Left kidney (tissue), 8 donors: Measurements from ENCODE around the gene PPM1L. TPM values are rescaled to one million over a fixed set of nuclear protein-coding genes. Genes with fewer than 3 reads are reported as not detected.
"Not testable (repeated sequence)": the region's sequence is repeated elsewhere in the genome, so short reads cannot be mapped to it uniquely, and the experiment has no call there.

Source experiments
- DNase-seq: peaks from one replicate; pipeline ENCODE4 v3.0.0-alpha.2; 2013
- long read RNA-seq, 8 donors: transcript quantifications; one replicate each; lab custom pipeline, GENCODE V29; 2026
- polyA plus RNA-seq: library from polyadenylated mRNA; unstranded; fragments of 120-200 nt; gene quantifications from one replicate; pipeline ENCODE4 v1.2.1, GENCODE V29; 2013; ENCODE audit not compliant: insufficient read length

Gene PPM1L
- 10.4 TPM for polyA plus RNA-seq
- long read RNA-seq, donor 1: 0 reads
- long read RNA-seq, donor 2: 0 reads
- long read RNA-seq, donor 3: 0 reads
- long read RNA-seq, donor 4: 0 reads
- long read RNA-seq, donor 5: 0 reads
- long read RNA-seq, donor 6: 0 reads
- long read RNA-seq, donor 7: 0 reads
- long read RNA-seq, donor 8: 0 reads

GRCh38 chr3:160755776-160756304 is at the start of gene PPM1L:
TSS of gene PPM1L (plus strand) at chr3:160756231.
- DNase-seq: peak; percentile 57

GRCh38 chr3:160707187-160707794 is 48.7 kb upstream of the PPM1L start:
- DNase-seq: peak; percentile 55

GRCh38 chr3:160709477-160710182 is 46.4 kb upstream of the PPM1L start:
- DNase-seq: no peak

- not testable (repeated sequence) for DNase-seq
Observed at GRCh38 chr3:160713144-160713543, 42.9 kb upstream of the PPM1L start.

GRCh38 chr3:160719710-160720109 is 36.3 kb upstream of the PPM1L start:
- no peak for DNase-seq

- no peak for DNase-seq
Observed at GRCh38 chr3:160720123-160720746, 35.8 kb upstream of the PPM1L start.

GRCh38 chr3:160722331-160722730 is 33.7 kb upstream of the PPM1L start:
- DNase-seq: no peak

- no peak for DNase-seq
Observed at GRCh38 chr3:160725338-160725737, 30.7 kb upstream of the PPM1L start.

- no peak for DNase-seq
Observed at GRCh38 chr3:160735826-160736225, 20.2 kb upstream of the PPM1L start.

GRCh38 chr3:160738048-160738447 is 18.0 kb upstream of the PPM1L start:
- no peak for DNase-seq

GRCh38 chr3:160739079-160739478 is 17.0 kb upstream of the PPM1L start:
- no peak for DNase-seq

- no peak for DNase-seq
Observed at GRCh38 chr3:160746976-160747375, 9.1 kb upstream of the PPM1L start.

GRCh38 chr3:160747422-160747821 is 8.6 kb upstream of the PPM1L start:
- no peak for DNase-seq

GRCh38 chr3:160748231-160748630 is 7.8 kb upstream of the PPM1L start:
- DNase-seq: no peak

- DNase-seq: no peak
Observed at GRCh38 chr3:160748787-160749186, 7.2 kb upstream of the PPM1L start.

GRCh38 chr3:160753953-160754352 is 2.1 kb upstream of the PPM1L start:
- no peak for DNase-seq

- peak; percentile 63 for DNase-seq
Observed at GRCh38 chr3:160754371-160754854, 1.6 kb upstream of the PPM1L start.

GRCh38 chr3:160754855-160755747 is 930 bp upstream of the PPM1L start:
- peak; percentile 91 for DNase-seq

GRCh38 chr3:160757233-160758106 is 1.4 kb downstream of the PPM1L start:
- DNase-seq: no peak

- no peak for DNase-seq
Observed at GRCh38 chr3:160758929-160759577, 3.0 kb downstream of the PPM1L start.
